GM12875 (cell line): Measurements from ENCODE around the gene TMEM161A.

Source experiments
- H3K4me3 ChIP-seq: one replicate; pipeline ENCODE4 v1.5.1; 2011; ENCODE audit warnings: low read depth, low read length, control low read depth
- TF ChIP-seq, protein P1 (sequence below): IDR thresholded peaks from 2 replicates; pipeline ENCODE4 v1.5.1; 2011; ENCODE audit warnings: low read depth, mild to moderate bottlenecking, control low read depth, inconsistent platforms, low read length, moderate library complexity, borderline replicate concordance; ENCODE audit not compliant: insufficient read depth

Gene TMEM161A

DNA sequence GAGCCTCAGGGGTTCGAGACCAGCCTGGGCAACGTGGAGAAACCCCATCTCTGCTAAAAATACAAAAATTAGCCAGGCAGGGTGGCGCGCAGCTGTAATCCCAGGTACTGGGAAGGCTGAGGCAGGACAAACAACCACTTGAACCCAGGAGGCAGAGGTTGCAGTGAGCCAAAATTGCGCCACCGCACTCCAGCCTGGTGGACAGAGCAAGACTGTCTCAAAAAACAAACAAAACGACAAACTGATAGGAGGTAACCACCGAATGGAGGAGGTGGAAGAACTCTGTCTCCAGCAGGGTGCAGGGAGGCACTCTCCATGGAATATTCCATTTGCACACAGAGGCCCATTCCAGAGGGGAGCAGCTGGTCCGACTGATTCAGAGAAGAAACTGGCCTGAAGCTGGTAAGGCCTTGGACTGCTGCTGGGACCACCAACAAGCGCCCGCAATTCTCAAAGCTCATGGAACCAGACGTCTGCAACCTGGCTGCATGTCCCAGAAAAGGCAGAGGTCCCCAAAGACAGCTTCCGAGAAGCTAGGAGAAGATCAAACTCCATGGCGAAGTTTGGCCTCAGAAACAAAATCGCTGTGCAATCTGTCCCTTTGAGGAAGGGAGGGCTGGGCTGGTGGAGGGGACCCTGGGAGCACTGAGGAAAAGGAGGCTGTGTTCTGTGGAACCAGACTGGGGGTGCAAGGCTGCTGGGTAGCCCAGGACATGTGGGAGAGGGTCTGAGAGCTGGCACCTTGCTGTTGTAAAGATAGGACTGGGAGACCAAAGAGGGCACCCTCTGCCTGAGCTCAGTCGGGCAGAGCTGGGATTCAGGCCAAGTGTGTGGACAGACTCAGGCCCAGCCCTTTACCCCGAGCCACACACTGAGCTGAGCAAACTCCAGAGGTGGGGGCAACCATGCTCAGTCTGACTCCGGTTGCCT, 39.3 kb downstream of the TMEM161A start:
- TF ChIP-seq, protein P1, sequence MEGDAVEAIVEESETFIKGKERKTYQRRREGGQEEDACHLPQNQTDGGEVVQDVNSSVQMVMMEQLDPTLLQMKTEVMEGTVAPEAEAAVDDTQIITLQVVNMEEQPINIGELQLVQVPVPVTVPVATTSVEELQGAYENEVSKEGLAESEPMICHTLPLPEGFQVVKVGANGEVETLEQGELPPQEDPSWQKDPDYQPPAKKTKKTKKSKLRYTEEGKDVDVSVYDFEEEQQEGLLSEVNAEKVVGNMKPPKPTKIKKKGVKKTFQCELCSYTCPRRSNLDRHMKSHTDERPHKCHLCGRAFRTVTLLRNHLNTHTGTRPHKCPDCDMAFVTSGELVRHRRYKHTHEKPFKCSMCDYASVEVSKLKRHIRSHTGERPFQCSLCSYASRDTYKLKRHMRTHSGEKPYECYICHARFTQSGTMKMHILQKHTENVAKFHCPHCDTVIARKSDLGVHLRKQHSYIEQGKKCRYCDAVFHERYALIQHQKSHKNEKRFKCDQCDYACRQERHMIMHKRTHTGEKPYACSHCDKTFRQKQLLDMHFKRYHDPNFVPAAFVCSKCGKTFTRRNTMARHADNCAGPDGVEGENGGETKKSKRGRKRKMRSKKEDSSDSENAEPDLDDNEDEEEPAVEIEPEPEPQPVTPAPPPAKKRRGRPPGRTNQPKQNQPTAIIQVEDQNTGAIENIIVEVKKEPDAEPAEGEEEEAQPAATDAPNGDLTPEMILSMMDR: no peak
- H3K4me3 ChIP-seq: no peak overlapping the region

DNA sequence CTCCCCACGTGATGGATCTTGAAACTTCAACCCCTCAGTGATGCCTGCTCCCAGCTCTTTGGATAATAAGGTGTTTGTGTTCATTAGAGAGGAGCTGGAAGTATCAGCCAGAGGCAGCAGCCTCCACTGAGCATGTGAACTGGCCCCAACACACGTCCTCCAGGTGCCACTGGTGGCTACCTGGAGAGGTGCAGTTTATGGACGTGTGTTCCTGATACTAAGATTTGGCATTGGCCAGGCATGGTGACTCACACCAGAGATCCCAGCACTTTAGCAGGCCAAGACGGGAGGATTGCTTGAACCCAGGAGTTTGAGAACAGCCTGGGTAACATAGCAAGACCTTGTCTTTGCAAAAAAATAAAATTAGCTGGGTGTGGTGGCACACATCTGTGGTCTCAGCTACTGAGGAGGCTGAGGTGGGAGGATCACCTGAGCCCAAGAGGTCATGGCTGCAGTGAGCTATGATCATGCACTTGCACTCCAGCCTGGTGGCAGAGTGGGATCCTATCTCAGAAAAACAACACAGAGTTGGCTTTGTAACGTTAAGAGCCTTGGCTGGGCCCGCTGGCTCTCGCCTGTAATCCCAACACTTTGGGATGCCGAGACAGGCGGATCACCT, 40.1 kb downstream of the TMEM161A start:
- TF ChIP-seq, protein P1: no peak

DNA sequence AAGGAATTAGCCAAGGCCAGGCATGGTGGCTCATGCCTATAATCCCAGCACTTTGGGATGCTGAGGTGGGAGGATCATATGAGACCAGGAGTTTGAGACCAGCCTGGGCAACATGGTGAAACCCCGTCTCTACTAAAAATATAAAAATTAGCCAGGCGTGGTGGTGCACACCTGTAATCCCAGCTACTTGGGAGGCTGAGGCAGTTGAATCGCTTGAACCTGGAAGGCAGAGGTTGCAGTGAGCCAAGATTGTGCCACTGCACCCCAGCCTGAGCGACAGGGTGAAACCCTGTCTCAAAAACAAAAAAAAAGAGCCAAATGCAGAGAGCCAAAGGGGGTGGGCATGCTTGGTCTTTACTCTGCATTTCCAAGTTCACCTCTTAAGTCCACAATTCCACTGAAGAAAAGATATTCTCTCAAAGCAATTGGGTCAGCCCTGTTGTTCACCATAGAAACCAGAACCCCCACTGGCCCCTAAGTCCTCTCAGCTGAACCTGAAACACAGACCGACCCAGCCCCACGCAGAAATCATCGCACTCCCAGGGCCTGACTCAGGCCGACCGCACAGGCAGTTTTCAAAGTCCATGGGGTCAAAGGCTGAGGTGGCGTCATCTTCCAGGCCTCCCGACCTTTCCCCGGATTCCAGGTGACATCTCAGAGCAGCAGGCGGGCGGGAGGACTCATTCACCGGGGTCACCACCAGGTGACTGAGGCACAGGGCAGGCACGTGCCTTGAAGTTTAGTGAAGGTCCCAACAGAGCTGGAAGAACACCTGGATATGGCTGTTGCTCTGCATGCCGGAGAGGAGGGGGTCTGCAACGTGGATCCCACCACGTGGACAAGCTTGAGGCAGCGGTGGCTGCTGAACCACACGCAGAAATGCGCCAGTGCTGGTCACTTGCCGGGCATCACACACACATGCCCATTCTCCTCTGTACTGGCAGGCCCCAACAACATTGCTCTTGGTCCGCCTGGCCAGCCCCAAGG, 41.3 kb downstream of the TMEM161A start:
- H3K4me3 ChIP-seq: no peak overlapping the region
- TF ChIP-seq, protein P1: no peak

More for the DNA sequence above, 40.1 kb downstream of the TMEM161A start:
- no peak overlapping the region for H3K4me3 ChIP-seq

DNA sequence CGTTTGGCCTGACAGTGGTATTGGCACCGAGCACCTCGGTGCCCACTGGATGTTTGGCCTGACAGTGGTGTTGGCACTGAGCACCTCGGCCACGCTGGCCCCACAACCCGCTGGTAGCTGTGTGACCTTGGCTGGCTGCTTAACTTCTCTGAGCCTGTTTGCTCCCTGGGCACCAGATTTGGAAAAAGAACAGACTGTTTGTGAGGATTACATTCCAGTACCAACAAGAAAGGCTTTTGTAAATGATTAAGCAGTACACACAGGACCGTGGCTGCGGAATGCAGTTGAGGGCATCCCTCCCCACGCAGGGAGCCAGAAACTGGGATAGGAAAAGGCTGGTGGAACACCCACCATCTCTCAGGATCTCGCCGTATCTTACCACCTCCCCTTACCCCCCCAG, 42.6 kb downstream of the TMEM161A start:
- TF ChIP-seq, protein P1: no peak
- no peak overlapping the region for H3K4me3 ChIP-seq

DNA sequence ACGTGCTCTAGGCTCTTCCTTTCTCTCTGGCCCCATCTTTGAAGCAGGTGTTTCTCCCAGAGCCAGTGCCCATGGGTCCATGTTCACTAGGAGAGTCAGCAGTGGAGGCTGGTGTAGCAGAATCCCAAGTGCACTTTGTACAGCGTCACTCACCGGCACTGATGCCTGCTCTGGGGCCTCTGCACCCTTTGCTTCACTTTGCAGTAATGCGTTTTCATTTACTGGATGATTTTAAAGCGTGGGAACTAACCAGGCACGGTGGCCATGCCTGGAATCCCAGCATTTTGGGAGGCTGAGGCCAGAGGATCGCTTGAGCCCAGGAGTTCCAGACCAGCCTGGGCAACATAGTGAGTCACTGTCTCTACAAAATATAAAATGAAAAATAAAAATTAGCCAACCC, 43.8 kb downstream of the TMEM161A start:
- TF ChIP-seq, protein P1: no peak
- no peak overlapping the region for H3K4me3 ChIP-seq

DNA sequence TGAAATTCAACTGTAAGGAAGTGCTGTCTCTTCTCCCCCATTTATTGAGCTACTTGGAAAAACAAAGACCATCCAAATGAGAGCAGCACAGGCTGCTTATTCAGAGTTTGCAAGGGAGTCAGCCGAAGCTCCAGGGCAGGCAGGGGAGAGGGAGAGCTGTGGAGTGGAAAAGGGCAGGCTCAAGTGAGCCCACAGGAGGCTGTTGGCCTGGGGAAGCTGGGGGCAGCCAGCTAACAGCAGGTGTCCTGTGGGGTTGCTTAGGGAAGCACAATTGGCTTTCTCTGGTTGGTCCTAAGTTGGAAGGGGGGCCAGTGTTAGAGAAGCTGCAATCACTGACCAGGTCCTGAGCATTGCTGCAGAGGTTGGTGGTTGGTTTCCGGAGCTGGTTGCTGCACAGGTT, 50.6 kb downstream of the TMEM161A start:
- TF ChIP-seq, protein P1: no peak
- no peak overlapping the region for H3K4me3 ChIP-seq
